Colonic mucosa (tissue), 4 donors: ENCODE results near the gene KDM6A. TPM values are rescaled to one million over a fixed set of nuclear protein-coding genes. Genes with fewer than 3 reads are reported as not detected.

Experiments used
- DNase-seq: peaks from one replicate; pipeline ENCODE4 v3.0.0-alpha.2; 2020
- H3K27ac ChIP-seq: fragments of 200-600 bp; one replicate; pipeline ENCODE4 v1.8.0; 2021
- H3K27me3 ChIP-seq: fragments of 200-600 bp; one replicate; pipeline ENCODE4 v1.8.0; 2021
- H3K36me3 ChIP-seq: fragments of 200-600 bp; one replicate; pipeline ENCODE4 v1.8.0; 2021
- H3K4me1 ChIP-seq: fragments of 200-600 bp; one replicate; pipeline ENCODE4 v1.8.0; 2021; ENCODE audit warnings: mild to moderate bottlenecking
- H3K4me3 ChIP-seq: fragments of 200-600 bp; one replicate; pipeline ENCODE4 v1.8.0; 2021
- H3K9ac ChIP-seq, 2 donors: one replicate each; pipeline ENCODE4 v1.7.0; 2013; ENCODE audit warnings: control low read depth in 2 of 2, low read depth in 2 of 2, low read length in 2 of 2
- H3K9me3 ChIP-seq: fragments of 200-600 bp; one replicate; pipeline ENCODE4 v1.8.0; 2021
- CTCF ChIP-seq: fragments of 200-600 bp; IDR thresholded peaks from one replicate; pipeline ENCODE4 v1.8.0; 2022; ENCODE audit warnings: antibody characterized with exemption, mild to moderate bottlenecking
- intact Hi-C: fragments of 100-400 bp; cut with DNase I; formaldehyde crosslinking; loops from one replicate; pipeline ENCODE4 v1.14.1; 2022
- total RNA-seq, 2 donors: library from RNA; stranded (reverse); fragmentation: NEBNext Ultra II Directional in 1 of 2; extraction: Animal tissue kit (Norgen Biotek cat#: 25700) in 1 of 2; gene quantifications; one replicate each; pipeline ENCODE4 v1.2.1, GENCODE V29; 2021
- donor health status: healthy.
- donor health status: DM: no; HTN: no; CAD: no.
- donor health status: DM: no; HTN: no; CAD: no.

Gene KDM6A
- total RNA-seq, 2 donors from 2014 or later: 31.6 to 45.3 TPM

GRCh38 chrX:45077748-45078424 lies 204.9 kb downstream of the KDM6A start:
- Histone ChIP-seq H3K27ac (no peak overlapping the region), H3K9me3 (no peaks in the 10 kb centered on the region), H3K36me3 (peaks cover 3% of the 10 kb centered on the region), H3K4me3 (no peak overlapping the region), H3K4me1 (no peaks in the 10 kb centered on the region), H3K27me3 (no peaks in the 10 kb centered on the region), H3K9ac (no peak overlapping the region)
- intact Hi-C loops: no loop called here
- TF ChIP-seq CTCF: no peak
- DNase-seq: no peak

- peaks cover 3% of the 10 kb centered on the region for H3K36me3 ChIP-seq
- no peaks in the 10 kb centered on the region for H3K9me3 ChIP-seq
- no peak for DNase-seq
- no peak overlapping the region for H3K4me3 ChIP-seq
- no peaks in the 10 kb centered on the region for H3K4me1 ChIP-seq
- intact Hi-C loops: no loop called here
- no peaks in the 10 kb centered on the region for H3K27me3 ChIP-seq
- no peak for TF ChIP-seq CTCF
- no peak overlapping the region for H3K27ac ChIP-seq
- no peak overlapping the region for H3K9ac ChIP-seq
Observed at GRCh38 chrX:45083314-45083713, 210.3 kb downstream of the KDM6A start.

- intact Hi-C loops: no loop called here
- DNase-seq: no peak
- Histone ChIP-seq H3K9ac (no peak overlapping the region), H3K27me3 (no peaks in the 10 kb centered on the region), H3K27ac (no peak overlapping the region), H3K36me3 (no peaks in the 10 kb centered on the region), H3K4me3 (no peak overlapping the region), H3K4me1 (no peaks in the 10 kb centered on the region), H3K9me3 (no peaks in the 10 kb centered on the region)
- TF ChIP-seq CTCF: no peak
Observed at GRCh38 chrX:45110494-45110893, 237.5 kb downstream of the KDM6A start.

DNA sequence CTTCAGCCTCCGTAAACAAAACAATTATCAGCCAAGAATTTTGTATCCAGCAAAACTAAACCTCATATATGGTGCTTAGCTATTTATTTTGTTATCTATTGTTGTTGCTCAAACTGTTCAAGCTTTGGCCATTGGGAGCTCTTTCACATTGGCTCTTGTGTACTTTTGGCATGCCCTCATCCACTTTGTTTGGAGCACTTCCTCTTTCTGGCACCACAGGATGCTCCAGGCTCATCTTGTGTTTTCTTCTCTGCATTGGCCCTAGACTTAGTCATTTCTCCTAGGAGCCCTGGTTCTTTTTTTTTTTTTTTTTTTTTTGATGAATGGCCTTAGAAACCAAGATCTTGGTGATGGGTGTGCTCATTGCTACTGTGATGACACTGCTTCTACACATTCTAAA lies 253.2 kb downstream of the KDM6A start:
- H3K27me3 ChIP-seq: no peaks in the 10 kb centered on the region
- no peaks in the 10 kb centered on the region for H3K36me3 ChIP-seq
- no peak overlapping the region for H3K9ac ChIP-seq
- no peaks in the 10 kb centered on the region for H3K4me1 ChIP-seq
- H3K27ac ChIP-seq: no peak overlapping the region
- no peaks in the 10 kb centered on the region for H3K9me3 ChIP-seq
- intact Hi-C loops: no loop called here
- TF ChIP-seq CTCF: no peak
- no peak overlapping the region for H3K4me3 ChIP-seq
- DNase-seq: no peak

DNA sequence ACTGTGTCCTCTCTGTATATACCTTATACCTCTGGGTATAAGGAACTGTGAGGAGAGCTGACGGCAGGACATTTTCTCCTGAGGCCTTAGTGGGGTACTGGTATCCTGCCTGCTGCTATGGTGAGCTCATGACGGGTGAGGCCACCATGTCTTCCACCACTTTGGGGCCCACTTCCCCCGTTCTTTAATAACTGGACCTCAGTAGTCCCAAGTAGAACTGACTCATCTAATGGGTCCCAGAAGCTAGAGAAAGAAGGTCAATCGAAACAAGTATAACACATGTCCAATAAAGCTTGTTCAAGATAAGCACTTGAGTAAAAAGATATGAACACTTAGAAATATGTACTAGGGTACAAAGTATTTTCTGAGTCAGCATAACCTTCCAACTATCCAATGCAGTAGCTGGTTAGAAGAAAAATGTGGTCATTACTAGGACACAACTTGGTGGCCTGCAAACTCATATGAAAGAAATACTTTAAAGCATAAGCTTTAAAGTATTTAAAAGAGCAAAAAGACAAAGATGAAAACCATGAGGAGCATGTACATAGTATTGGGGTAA lies 256.0 kb downstream of the KDM6A start:
- intact Hi-C loops: no loop called here
- Histone ChIP-seq H3K4me3 (no peak overlapping the region), H3K9ac (no peak overlapping the region), H3K9me3 (no peaks in the 10 kb centered on the region), H3K4me1 (no peaks in the 10 kb centered on the region), H3K27ac (no peak overlapping the region), H3K36me3 (no peaks in the 10 kb centered on the region), H3K27me3 (no peaks in the 10 kb centered on the region)
- no peak for TF ChIP-seq CTCF
- no peak for DNase-seq
